ENCODE measurements around the gene GNG4. TPM values are rescaled to one million over a fixed set of nuclear protein-coding genes. Genes with fewer than 3 reads are reported as not detected.

Gene GNG4
- total and polyA plus RNA-seq, 9 of the 15 experiments (the other 6 are each of a cell fraction or from before 2014, with no cell fraction given) = 0.06 to 0.58 (median 0.08) TPM; not detected in 4

DNA sequence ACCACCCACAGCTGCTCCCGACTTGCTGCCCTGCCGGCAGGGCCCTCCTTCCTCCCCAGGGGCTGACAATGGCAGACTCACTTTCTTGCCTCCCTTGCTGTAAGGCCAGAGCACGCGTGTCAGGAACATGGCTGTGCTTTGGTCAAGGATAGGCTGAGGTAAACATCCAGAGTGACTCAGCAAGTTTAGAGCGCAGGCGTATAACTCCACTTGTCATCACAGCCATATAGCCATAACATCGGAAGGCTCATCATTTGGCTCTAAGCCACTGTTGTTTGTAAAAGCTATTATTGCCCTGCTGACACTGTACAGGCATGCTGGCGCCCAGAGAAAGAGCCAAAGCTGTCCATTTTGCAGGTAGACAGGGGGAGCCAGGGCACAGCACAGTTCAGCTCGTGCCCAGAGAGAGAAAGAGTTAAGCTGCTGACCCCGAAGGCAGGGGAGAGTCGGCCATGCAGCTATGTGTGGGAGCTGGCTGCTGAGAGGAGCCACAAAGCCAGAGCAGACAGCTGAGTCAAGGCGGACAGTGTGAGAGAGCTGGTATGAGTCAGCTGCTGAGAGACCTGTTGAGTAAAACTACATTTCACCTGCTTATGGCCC, 60.6 kb downstream of the GNG4 start (continued):
- TF ChIP-seq, protein P1, sequence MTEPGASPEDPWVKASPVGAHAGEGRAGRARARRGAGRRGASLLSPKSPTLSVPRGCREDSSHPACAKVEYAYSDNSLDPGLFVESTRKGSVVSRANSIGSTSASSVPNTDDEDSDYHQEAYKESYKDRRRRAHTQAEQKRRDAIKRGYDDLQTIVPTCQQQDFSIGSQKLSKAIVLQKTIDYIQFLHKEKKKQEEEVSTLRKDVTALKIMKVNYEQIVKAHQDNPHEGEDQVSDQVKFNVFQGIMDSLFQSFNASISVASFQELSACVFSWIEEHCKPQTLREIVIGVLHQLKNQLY (CRISPR knock-in tag; conservative IDR thresholded peaks at IDR 0.05) = 0 out of 4 replicates have a peak, but pooled peaks of 1 of the 2 experiments have one; percentile 47
- TF ChIP-seq, protein P2, sequence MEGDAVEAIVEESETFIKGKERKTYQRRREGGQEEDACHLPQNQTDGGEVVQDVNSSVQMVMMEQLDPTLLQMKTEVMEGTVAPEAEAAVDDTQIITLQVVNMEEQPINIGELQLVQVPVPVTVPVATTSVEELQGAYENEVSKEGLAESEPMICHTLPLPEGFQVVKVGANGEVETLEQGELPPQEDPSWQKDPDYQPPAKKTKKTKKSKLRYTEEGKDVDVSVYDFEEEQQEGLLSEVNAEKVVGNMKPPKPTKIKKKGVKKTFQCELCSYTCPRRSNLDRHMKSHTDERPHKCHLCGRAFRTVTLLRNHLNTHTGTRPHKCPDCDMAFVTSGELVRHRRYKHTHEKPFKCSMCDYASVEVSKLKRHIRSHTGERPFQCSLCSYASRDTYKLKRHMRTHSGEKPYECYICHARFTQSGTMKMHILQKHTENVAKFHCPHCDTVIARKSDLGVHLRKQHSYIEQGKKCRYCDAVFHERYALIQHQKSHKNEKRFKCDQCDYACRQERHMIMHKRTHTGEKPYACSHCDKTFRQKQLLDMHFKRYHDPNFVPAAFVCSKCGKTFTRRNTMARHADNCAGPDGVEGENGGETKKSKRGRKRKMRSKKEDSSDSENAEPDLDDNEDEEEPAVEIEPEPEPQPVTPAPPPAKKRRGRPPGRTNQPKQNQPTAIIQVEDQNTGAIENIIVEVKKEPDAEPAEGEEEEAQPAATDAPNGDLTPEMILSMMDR (IDR thresholded peaks at IDR 0.05 in 2 of 3, conservative IDR thresholded peaks at IDR 0.05 in 1 of 3; ENCODE audit: insufficient read depth in 2 of 3, low read depth in 1 of 3, low read length in 3 of 3) = no peak
- TF ChIP-seq, protein P3, sequence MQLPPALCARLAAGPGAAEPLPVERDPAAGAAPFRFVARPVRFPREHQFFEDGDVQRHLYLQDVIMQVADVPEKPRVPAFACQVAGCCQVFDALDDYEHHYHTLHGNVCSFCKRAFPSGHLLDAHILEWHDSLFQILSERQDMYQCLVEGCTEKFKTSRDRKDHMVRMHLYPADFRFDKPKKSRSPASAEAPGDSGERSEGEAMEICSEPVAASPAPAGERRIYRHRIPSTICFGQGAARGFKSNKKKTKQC (CRISPR knock-in tag; IDR thresholded peaks at IDR 0.05) = 0 out of 2 replicates have a peak, but pooled peaks have one; percentile 46
- TF ChIP-seq, protein P4, sequence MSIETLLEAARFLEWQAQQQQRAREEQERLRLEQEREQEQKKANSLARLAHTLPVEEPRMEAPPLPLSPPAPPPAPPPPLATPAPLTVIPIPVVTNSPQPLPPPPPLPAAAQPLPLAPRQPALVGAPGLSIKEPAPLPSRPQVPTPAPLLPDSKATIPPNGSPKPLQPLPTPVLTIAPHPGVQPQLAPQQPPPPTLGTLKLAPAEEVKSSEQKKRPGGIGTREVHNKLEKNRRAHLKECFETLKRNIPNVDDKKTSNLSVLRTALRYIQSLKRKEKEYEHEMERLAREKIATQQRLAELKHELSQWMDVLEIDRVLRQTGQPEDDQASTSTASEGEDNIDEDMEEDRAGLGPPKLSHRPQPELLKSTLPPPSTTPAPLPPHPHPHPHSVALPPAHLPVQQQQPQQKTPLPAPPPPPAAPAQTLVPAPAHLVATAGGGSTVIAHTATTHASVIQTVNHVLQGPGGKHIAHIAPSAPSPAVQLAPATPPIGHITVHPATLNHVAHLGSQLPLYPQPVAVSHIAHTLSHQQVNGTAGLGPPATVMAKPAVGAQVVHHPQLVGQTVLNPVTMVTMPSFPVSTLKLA (conservative IDR thresholded peaks at IDR 0.05) = peak in 1 of 2 experiments; percentile 45; a peak in 2 of 4 replicates
- TF ChIP-seq ZKSCAN3 (CRISPR knock-in tag; IDR thresholded peaks at IDR 0.05) (peak; percentile 42; the same call in 1 of the 2 replicates), SMARCA4 (IDR thresholded peaks at IDR 0.05) (peak; percentile 53; the same call in 1 of the 2 replicates), NCOR1 (IDR thresholded peaks at IDR 0.05) (peak; percentile 16; the same call in 1 of the 2 replicates), CSDE1 (IDR thresholded peaks at IDR 0.05) (no peak), ZNF124 (CRISPR knock-in tag; IDR thresholded peaks at IDR 0.05) (no peak), TGIF2 (CRISPR knock-in tag; IDR thresholded peaks at IDR 0.05) (no peak), ZBTB8A (IDR thresholded peaks at IDR 0.05; ENCODE audit: partially characterized antibody) (no peak), JUND (IDR thresholded peaks at IDR 0.05; ENCODE audit: borderline replicate concordance, low read depth, low read length) (peak; percentile 47; the same call in 1 of the 2 replicates), JUND (tag; IDR thresholded peaks at IDR 0.05; ENCODE audit: borderline replicate concordance, low read depth, low read length) (peak; percentile 86; the same call in 2 of the 3 replicates), TCFL5 (CRISPR knock-in tag; conservative IDR thresholded peaks at IDR 0.05) (peak; percentile 85; the same call in 1 of the 2 replicates), PML (IDR thresholded peaks at IDR 0.05; ENCODE audit: low read length) (no peak)
- TF ChIP-seq, protein P5, sequence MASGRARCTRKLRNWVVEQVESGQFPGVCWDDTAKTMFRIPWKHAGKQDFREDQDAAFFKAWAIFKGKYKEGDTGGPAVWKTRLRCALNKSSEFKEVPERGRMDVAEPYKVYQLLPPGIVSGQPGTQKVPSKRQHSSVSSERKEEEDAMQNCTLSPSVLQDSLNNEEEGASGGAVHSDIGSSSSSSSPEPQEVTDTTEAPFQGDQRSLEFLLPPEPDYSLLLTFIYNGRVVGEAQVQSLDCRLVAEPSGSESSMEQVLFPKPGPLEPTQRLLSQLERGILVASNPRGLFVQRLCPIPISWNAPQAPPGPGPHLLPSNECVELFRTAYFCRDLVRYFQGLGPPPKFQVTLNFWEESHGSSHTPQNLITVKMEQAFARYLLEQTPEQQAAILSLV (tag; IDR thresholded peaks at IDR 0.05) = peak; percentile 99
- TF ChIP-seq, protein P6, sequence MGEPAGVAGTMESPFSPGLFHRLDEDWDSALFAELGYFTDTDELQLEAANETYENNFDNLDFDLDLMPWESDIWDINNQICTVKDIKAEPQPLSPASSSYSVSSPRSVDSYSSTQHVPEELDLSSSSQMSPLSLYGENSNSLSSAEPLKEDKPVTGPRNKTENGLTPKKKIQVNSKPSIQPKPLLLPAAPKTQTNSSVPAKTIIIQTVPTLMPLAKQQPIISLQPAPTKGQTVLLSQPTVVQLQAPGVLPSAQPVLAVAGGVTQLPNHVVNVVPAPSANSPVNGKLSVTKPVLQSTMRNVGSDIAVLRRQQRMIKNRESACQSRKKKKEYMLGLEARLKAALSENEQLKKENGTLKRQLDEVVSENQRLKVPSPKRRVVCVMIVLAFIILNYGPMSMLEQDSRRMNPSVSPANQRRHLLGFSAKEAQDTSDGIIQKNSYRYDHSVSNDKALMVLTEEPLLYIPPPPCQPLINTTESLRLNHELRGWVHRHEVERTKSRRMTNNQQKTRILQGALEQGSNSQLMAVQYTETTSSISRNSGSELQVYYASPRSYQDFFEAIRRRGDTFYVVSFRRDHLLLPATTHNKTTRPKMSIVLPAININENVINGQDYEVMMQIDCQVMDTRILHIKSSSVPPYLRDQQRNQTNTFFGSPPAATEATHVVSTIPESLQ (CRISPR knock-in tag; IDR thresholded peaks at IDR 0.05) = no peak

Data from K562 (cell line).